ENCODE measurements around the gene SCN9A.
"Not testable (repeated sequence)": the region's sequence is repeated elsewhere in the genome, so short reads cannot be mapped to it uniquely, and the experiment has no call there.

SCN9A gene

GRCh38 chr2:166239548-166239947 lies 136.2 kb downstream of the SCN9A start:
- no peak for DNase-seq

GRCh38 chr2:166238176-166238575 lies 137.6 kb downstream of the SCN9A start:
- no peak for DNase-seq

GRCh38 chr2:166234112-166234846 lies 141.5 kb downstream of the SCN9A start:
- no peak for DNase-seq

- DNase-seq: no peak
These were observed 142.5 kb downstream of the SCN9A start for GRCh38 chr2:166233244-166233643.

GRCh38 chr2:166230724-166231070 lies 145.0 kb downstream of the SCN9A start:
- no peak for DNase-seq

- no peak for DNase-seq
These were observed 145.6 kb downstream of the SCN9A start for GRCh38 chr2:166230024-166230723.

GRCh38 chr2:166229678-166230023 lies 146.1 kb downstream of the SCN9A start:
- DNase-seq: peak in 1 of 2 experiments; percentile 17

- no peak for DNase-seq
These were observed 151.5 kb downstream of the SCN9A start for GRCh38 chr2:166224197-166224596.

- DNase-seq: no peak
These were observed 152.4 kb downstream of the SCN9A start for GRCh38 chr2:166223298-166223697.

- no peak for DNase-seq
These were observed 164.7 kb downstream of the SCN9A start for GRCh38 chr2:166211079-166211478.

- not testable (repeated sequence) for DNase-seq
These were observed 165.8 kb downstream of the SCN9A start for GRCh38 chr2:166209944-166210343.

- DNase-seq: not testable (repeated sequence)
These were observed 166.4 kb downstream of the SCN9A start for GRCh38 chr2:166209367-166209766.

- not testable (repeated sequence) for DNase-seq
These were observed 169.6 kb downstream of the SCN9A start for GRCh38 chr2:166206153-166206552.

GRCh38 chr2:166202778-166203177 lies 173.0 kb downstream of the SCN9A start:
- no peak for DNase-seq

- DNase-seq: no peak
These were observed 178.3 kb downstream of the SCN9A start for GRCh38 chr2:166197446-166197845.

- no peak for DNase-seq
These were observed 182.3 kb downstream of the SCN9A start for GRCh38 chr2:166193407-166193806.

- DNase-seq: no peak
These were observed 187.7 kb downstream of the SCN9A start for GRCh38 chr2:166188084-166188483.

- no peak for DNase-seq
These were observed 191.0 kb downstream of the SCN9A start for GRCh38 chr2:166184789-166185188.

GRCh38 chr2:166181813-166182154 lies 194.0 kb downstream of the SCN9A start:
- no peak for DNase-seq

- DNase-seq: peak; percentile 32 to 65
These were observed 194.6 kb downstream of the SCN9A start for GRCh38 chr2:166180951-166181812.

GRCh38 chr2:166179201-166179600 lies 196.5 kb downstream of the SCN9A start:
- no peak for DNase-seq

GRCh38 chr2:166173263-166173662 lies 202.5 kb downstream of the SCN9A start:
- DNase-seq: no peak

GRCh38 chr2:166171216-166171615 lies 204.5 kb downstream of the SCN9A start:
- no peak for DNase-seq

GRCh38 chr2:166170356-166170755 lies 205.4 kb downstream of the SCN9A start:
- DNase-seq: no peak
